Measurements from ENCODE around the gene PPP3CB.

GRCh38 chr10:73404690-73405089, 91.1 kb downstream of the PPP3CB start:
- TF ChIP-seq EP300 (IDR thresholded peaks at IDR 0.05): no peak
- no peak for TF ChIP-seq POLR2AphosphoS5 (IDR thresholded peaks at IDR 0.05)
- no peak for TF ChIP-seq CTCF (IDR thresholded peaks at IDR 0.05)
